Measurements from ENCODE around the gene NDST1. TPM values are rescaled to one million over a fixed set of nuclear protein-coding genes. Genes with fewer than 3 reads are reported as not detected.

Gene NDST1
- total RNA-seq, 6 donors from 2014 or later: 81.7 to 265 (median 166) TPM

DNA sequence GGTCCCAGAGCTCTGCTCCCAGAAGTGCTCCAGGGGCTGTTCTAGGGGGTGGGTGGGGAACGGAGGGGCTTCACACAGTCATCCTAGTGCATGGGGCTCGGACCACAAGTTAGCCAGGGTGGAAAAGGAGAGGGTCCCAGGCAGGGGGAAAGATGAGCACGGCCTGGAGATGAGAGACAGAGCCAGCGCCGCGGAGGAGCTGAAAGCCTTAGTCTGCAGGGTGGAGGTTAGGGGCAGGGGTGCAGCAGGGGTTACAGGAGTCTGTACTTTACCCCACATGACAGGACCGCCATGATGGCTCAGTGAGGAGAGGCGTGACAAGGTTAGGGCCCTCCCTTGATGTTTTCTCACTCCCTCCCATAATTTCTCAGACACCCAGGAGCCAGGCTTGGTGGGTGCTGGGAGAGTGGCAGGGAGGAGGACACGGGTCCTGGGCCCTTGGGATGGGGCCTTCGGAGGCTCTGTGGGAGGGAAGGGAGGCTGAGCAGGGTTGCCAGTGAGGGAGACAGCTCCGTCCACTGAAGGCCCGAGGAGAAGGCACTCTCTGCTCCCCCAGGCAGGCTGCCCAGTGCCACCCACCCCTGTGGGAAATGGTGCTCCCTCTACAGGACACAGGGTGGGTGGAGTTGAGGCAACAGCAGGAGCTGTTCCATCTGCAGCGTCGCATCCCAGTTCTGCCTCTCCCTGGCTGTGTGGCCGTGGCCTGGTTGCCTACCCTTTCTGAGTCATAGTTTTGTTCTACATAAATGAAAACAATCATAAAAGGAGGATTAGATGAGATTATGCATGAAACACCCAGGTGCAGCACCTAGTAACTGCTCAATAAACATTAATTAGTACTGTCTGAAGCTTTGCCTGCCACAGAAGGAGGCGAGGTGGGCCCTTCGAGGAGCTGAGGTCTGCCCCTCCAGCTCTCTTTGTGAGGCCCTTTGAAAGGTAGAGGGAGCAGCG is 66.2 kb downstream of the NDST1 start:
- no peaks in the 10 kb centered on the region for H3K27me3 ChIP-seq
- no peaks in the 10 kb centered on the region for H3K36me3 ChIP-seq
- ATAC-seq (ENCODE audit: low FRiP score in 2 of 2) (no peak), DNase-seq (no peak)
- 90 to 92% methylated on average over 15 to 18 of the region's 18 CpGs for WGBS, 2 donors
- H3K4me3 ChIP-seq: no peak overlapping the region
- H3K4me1 ChIP-seq: no peaks in the 10 kb centered on the region
- no peak overlapping the region for H3K27ac ChIP-seq
- TF ChIP-seq POLR2A (IDR thresholded peaks at IDR 0.05) (no peak), EP300 (IDR thresholded peaks at IDR 0.05) (no peak), POLR2AphosphoS5 (IDR thresholded peaks at IDR 0.05) (no peak)
- TF ChIP-seq, protein P1, sequence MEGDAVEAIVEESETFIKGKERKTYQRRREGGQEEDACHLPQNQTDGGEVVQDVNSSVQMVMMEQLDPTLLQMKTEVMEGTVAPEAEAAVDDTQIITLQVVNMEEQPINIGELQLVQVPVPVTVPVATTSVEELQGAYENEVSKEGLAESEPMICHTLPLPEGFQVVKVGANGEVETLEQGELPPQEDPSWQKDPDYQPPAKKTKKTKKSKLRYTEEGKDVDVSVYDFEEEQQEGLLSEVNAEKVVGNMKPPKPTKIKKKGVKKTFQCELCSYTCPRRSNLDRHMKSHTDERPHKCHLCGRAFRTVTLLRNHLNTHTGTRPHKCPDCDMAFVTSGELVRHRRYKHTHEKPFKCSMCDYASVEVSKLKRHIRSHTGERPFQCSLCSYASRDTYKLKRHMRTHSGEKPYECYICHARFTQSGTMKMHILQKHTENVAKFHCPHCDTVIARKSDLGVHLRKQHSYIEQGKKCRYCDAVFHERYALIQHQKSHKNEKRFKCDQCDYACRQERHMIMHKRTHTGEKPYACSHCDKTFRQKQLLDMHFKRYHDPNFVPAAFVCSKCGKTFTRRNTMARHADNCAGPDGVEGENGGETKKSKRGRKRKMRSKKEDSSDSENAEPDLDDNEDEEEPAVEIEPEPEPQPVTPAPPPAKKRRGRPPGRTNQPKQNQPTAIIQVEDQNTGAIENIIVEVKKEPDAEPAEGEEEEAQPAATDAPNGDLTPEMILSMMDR (IDR thresholded peaks at IDR 0.05): no peak
- H3K9me3 ChIP-seq: no peaks in the 10 kb centered on the region

DNA sequence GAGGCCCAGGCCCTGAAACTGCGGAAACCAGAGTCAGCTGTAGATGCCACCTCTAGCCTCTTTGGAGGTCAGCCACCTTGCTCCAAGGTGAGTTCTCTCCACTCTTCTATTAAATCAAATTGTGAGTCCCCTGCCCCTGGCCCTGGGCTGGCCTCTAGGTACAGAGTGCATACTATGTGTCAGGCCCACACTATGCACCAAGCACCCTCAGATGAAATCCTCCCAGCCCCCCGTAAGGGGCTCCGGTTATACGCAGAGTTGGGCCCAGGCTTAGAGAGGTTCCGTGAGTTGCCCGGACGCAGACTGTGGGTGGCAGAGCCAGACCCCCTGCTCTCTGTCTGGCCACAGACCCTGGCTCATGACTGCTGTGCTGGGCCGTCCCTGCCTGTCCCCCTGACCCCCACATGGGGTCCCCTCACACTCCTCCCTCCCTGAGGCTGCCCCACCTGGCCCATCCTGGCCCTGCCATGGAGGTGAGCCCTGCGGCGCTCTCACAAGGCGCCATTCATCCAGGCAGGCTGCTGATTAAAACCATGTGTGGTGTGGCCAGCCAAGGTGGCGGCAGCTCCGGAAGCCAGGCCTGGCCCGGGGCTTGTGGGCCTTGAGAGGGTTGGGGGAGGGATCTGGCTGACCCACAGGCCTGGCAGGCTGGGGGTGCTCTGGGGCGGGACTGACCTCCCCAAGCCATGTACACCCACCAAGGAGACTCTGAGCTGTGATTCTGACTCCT is 67.1 kb downstream of the NDST1 start:
- DNase-seq (peak in 1 of 2 donors; percentile 79), ATAC-seq (ENCODE audit: low FRiP score in 2 of 2) (peak in 1 of 2 donors; percentile 6)
- Histone ChIP-seq H3K4me1 (no peaks in the 10 kb centered on the region), H3K4me3 (no peak overlapping the region), H3K27me3 (no peaks in the 10 kb centered on the region), H3K9me3 (no peaks in the 10 kb centered on the region), H3K27ac (no peak overlapping the region), H3K36me3 (no peaks in the 10 kb centered on the region)
- 88 to 100% methylated on average over 2 to 13 of the region's 15 CpGs for WGBS, 2 donors
- TF ChIP-seq, protein P1 (IDR thresholded peaks at IDR 0.05): no peak

DNA sequence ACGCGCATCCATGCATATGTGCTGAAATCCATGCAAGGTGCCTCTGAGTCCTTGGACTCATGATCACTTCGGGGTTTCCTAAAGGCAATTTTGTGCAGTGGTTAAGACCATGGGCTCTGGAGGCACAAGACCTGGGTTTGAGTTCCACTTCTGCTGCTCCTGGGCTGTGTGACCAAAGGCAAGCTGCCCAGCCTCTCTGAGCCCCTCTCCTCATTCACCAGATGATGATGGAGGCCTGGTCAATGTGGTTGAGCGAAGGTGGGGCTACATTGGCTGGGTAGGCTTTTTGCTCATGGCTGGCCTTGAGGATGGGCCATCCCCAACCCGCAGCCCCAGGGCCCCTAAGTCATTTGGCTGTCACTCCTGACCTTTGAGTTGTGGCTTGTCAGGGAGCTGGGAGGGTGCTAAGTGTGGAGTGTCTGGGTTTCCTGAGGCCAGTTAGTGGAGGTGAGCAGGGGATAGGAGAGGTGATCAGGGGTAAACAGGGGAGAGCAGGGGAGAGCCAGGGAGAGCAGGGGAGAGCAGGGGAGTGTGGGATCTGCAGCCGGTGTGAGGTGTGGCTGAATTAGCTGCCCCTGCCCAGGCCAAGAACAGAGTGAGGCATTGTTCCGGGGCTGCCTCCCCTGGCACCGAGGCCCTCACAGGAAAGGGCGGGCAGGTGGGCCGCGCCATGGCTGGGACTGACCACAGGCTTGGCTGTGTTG is 68.0 kb downstream of the NDST1 start:
- no peak overlapping the region for H3K4me3 ChIP-seq
- DNase-seq (no peak), ATAC-seq (ENCODE audit: low FRiP score in 2 of 2) (no peak)
- no peaks in the 10 kb centered on the region for H3K4me1 ChIP-seq
- WGBS, 2 donors: 89 to 90% methylated on average over 7 to 11 of the region's 11 CpGs
- no peaks in the 10 kb centered on the region for H3K9me3 ChIP-seq
- no peaks in the 10 kb centered on the region for H3K36me3 ChIP-seq
- TF ChIP-seq POLR2AphosphoS5 (IDR thresholded peaks at IDR 0.05) (no peak), POLR2A (IDR thresholded peaks at IDR 0.05) (no peak), EP300 (IDR thresholded peaks at IDR 0.05) (no peak)
- TF ChIP-seq, protein P1 (IDR thresholded peaks at IDR 0.05): no peak
- no peaks in the 10 kb centered on the region for H3K27me3 ChIP-seq
- H3K27ac ChIP-seq: no peak overlapping the region

DNA sequence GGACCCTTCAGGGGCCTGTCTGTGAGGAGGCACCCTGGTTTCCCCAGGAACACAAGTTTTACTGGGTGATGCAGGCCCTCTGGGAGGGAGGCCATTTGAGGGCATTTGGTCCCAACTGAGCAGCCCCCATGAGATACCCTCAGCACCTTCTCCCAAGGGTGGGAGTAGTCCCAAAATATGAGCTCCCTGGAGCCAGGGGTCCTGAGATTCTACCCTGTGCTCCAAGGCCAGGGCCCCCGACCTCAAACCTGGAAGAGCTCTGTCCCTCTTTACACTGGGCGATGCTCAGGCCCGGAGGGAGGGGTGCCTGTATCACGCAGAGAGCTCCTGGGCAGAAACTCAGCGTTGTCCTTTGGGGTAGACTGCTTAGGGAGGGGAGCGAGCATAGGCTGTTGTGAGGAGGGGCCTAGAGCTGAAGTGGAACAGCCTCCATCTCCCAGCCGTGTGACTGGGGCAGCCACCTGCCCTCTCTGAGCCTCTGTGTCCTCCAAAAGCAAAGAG is 68.6 kb downstream of the NDST1 start:
- WGBS, 2 donors: 94 to 98% methylated on average over 6 to 7 of the region's 7 CpGs
- no peaks in the 10 kb centered on the region for H3K4me1 ChIP-seq
- no peak overlapping the region for H3K27ac ChIP-seq
- H3K36me3 ChIP-seq: no peaks in the 10 kb centered on the region
- no peak overlapping the region for H3K4me3 ChIP-seq
- no peak for ATAC-seq (ENCODE audit: low FRiP score in 2 of 2)
- TF ChIP-seq EP300 (IDR thresholded peaks at IDR 0.05): no peak
- TF ChIP-seq, protein P1 (IDR thresholded peaks at IDR 0.05): no peak
- no peak for TF ChIP-seq POLR2AphosphoS5 (IDR thresholded peaks at IDR 0.05)
- TF ChIP-seq POLR2A (IDR thresholded peaks at IDR 0.05): no peak
- DNase-seq: no peak
- no peaks in the 10 kb centered on the region for H3K27me3 ChIP-seq
- H3K9me3 ChIP-seq: no peaks in the 10 kb centered on the region
